ENCODE data around the gene RFTN1.
"Not testable (repeated sequence)": the region's sequence is repeated elsewhere in the genome, so short reads cannot be mapped to it uniquely, and the experiment has no call there.

Gene RFTN1

DNA sequence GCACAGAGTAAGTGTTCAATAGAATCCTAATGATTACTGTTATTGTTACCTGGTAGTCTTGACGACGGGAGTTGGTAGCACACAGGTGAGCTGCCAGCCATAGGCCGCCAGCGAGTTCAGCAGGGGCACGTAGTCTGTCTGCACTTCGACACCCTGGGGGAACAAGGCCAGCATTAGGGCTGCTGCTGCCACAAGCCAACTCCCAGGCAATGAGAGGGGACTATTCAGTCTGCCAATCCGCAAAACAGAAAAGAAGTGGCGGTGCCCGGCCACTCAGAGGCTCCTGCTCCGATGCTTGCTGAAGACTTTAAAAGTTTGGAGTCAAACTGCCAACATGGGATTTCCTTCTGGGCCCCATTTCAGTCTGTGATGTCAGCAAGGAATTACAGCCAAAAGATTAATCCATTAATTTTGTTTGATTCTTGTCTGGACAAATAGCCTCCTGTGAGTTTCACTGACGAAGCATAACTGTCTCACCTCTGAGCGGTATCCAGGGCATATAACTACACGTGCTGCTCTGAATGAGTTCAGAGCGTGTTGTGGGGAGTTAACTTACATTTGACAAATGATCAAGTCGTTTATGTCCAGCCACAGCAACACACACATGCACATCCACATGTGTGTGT lies 186.7 kb downstream of the RFTN1 start:
- no peak for DNase-seq (ENCODE audit: low read depth)

DNA sequence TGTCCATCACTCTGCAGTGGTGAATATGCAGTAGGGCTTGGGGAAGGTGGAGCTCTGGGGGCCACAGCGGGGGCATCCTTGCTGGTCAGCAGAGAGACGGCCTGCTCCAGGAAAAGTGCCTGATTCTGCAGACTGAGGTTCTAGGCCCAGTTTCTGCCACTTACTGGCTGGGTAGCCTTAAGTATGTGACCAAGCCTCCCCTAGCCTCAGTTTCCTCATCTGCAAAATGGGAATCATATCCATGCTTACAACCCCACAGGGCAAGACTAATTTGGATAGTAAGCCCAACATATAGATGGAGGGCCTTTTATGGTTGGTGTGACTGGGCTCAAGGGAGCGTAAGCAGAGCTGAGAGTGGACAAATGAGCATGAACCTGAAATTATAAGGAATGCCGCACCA lies 187.6 kb downstream of the RFTN1 start:
- DNase-seq (ENCODE audit: low read depth), result no peak

DNA sequence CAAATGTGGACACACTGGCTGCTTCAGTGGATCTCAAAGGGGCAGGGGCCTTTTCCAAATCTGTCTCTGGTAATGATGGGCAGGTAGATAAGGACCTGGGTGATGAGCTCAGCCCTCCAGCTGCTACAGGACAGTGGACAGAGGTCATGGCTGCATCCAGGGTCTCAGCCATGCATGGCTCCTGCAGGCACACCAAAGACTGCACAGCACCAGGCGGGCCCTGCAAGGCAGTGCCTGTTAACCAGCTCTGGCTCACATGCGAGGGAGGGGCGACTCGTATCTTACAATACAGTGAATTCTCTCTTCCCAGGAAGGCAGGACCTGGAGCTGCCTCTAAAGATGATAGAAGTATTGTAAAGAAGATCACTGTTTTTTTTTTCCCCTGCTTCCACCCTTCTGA lies 189.8 kb downstream of the RFTN1 start:
- no peak for DNase-seq (ENCODE audit: low read depth)

DNA sequence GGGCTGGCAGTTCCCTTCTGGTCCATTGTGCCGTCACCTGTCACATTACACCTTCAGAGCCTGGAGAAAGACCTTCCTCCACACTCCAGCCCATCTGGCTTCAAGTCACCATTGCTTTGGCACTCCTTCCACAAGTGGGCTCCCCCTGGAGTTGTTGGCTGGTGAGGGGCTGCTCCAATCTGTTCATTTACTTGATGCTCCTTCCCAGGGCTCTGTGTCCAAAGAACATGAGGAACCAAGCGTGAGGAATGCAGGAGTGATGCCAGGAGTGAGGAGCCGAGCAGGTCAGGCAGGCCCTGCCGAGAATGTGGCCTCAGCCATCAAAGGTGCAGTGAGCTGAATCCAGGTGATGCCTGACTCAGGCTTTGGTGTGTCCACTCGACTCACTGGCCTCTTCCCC lies 191.3 kb downstream of the RFTN1 start:
- DNase-seq (ENCODE audit: low read depth), result no peak

DNA sequence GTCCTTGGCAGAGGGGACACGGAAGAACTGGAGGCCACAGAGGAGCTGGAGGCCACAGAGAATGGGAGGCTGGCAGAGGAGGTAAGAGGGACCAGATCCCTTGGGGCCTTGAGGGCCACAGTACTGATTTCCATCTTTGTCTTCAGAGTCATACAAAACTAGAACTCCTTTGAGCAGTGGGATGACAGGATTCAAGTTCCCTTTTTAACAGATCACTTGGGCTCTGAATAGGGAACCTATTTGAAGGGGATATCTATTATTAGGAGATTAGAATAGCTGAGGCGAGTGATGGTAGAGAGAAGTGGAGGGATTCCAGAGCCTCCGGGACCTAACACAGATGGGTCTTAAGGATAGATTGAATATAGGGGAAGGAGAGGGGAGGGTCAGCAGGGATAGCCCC lies 192.8 kb downstream of the RFTN1 start:
- DNase-seq (ENCODE audit: low read depth), result no peak

DNA sequence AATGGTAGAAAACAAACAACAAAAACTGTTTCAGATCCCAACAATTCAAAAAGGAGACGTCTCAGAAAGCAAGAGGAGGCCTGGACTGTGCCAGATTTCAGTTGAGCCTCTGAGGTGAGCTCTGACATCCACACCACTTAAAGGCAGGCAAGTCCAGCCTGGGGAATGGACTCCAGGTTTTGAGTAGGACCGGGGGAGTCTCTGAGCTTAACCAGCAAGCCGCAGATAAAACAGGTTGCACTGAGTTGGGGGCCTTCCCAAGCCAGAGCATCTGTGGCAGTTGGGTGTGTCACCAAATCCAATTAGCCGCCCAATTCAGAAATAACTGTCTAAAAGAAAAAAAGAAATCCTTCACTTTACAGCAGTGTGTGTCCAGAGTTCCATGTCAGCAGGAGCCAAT lies 193.8 kb downstream of the RFTN1 start:
- DNase-seq (ENCODE audit: low read depth), result no peak

DNA sequence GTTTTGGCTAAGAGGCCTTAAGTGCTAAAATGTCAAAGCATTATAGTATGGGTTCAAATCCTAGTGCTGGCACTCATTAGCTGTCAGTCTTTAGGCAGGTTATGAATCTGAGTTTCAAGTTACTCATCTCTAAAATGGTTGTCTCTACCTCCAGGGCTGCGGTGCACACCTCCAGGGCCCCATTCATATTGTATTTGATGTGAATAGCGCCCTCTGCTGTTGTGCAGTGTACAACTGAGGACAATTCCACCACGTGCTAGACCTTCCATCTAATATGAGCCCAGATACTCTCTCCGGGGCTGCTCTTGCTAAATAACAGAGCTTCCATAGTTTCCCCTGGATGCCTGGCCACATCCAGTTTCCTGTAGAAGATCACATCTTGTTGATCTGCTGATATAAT lies 194.2 kb downstream of the RFTN1 start:
- DNase-seq (ENCODE audit: low read depth), result peak; percentile 66

DNA sequence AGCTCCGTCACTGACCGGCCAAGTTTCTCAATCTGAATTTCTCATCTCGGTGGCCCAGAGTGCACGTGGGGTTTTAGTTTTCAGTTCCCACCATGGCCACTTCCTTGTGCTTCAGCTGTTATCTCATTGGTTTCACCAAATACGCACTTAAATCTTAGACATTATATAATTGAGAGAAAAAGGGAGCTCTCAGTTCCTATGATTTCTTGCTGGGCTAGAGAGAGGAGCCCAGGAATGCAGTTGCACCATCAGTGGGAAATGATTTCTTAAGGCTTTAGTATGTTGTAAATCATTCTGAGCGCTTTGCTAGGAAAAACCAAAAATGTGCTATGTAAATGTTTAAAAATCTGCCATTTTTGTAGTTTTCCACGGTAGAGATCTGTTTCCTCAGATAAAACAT lies 195.3 kb downstream of the RFTN1 start:
- DNase-seq (ENCODE audit: low read depth), result no peak

DNA sequence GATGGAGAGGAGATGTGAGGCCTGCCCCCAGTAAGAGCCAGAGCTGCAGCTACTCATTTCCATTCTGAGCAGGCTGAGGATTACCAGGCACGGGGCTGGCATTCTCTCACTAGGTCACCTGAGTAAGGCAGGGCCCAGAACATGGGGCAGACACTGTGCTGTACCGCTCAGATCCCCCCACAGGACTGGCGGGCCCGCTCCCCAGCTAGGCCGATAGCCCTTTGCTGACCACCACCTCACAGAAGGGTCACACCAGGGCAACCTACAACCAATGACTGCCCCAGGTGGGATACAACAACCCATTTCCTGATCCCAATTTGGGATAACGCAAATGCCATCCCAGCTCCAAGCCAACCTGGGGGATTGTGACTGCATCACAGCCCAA lies 195.9 kb downstream of the RFTN1 start:
- DNase-seq (ENCODE audit: low read depth), result no peak

DNA sequence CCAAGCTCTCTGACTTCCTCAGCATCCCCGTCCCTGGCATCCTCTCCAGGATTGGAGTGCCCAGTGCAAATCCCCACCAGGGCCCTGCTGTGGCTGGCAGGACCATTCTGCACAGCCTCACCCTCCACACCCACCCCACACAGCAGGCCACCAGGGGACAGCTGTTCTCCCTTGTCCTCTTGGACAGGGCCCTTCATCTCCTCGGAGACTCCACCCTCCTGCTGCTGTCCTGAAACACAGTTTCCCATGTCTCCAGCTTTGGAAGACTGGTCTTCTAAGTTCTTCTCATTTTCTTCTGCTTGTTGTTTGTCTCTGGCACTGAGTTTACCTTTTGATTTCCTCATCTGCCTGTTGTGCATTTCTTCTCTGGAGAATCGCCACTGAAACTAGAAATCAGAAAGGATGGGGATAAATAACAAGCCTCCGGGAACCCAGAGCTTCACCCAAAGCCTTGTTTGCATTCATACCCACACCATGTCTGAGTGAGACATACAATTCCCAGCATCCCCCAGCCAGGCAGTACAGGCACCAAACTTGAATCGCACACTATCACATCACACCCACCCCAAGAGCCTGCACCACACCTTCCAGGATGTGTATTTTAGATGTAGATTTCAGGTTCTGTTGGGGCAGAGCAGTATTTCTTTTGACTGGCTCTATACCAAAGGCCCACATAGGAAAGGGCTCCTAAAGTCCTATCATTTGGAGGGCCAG lies 196.5 kb downstream of the RFTN1 start:
- DNase-seq (ENCODE audit: low read depth), result no peak

DNA sequence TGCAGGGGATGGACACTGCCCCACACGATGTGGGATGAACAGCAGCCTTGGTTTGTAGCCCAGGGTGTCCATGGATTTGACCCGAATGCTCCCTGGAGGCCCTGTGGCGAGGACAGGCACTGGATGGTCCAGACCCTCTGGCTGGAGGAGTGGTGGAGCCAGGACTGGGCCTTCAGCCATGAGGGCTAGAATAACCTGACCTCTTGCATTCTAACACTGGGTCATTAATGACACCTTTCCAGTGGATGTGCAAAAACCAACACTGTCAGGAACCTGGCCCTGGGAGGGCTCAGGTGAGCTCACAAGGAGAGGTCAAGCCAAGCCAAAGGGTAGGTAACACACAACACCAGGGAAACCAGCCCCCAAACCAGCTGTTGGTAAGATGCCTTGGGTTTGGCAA lies 197.1 kb downstream of the RFTN1 start:
- no peak for DNase-seq (ENCODE audit: low read depth)

DNA sequence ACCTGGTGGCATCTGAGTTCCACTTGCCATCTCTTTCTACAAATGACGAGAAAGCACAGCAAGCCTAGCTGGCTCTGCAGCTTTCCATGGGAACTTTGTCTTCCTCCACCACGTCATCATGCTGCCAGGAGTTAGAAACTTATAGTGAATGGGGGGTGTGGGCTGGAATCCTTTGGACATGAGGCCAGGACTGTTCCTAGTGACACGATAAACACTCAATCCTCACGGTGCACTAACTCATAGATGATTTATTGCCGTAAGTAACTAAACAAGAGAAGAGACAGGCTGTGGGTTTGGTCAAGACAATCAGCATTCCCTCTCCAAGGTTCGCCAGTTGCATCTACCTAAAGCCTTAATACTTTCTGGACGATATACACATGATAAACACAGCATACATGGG lies 197.9 kb downstream of the RFTN1 start:
- DNase-seq (ENCODE audit: low read depth), result no peak

DNA sequence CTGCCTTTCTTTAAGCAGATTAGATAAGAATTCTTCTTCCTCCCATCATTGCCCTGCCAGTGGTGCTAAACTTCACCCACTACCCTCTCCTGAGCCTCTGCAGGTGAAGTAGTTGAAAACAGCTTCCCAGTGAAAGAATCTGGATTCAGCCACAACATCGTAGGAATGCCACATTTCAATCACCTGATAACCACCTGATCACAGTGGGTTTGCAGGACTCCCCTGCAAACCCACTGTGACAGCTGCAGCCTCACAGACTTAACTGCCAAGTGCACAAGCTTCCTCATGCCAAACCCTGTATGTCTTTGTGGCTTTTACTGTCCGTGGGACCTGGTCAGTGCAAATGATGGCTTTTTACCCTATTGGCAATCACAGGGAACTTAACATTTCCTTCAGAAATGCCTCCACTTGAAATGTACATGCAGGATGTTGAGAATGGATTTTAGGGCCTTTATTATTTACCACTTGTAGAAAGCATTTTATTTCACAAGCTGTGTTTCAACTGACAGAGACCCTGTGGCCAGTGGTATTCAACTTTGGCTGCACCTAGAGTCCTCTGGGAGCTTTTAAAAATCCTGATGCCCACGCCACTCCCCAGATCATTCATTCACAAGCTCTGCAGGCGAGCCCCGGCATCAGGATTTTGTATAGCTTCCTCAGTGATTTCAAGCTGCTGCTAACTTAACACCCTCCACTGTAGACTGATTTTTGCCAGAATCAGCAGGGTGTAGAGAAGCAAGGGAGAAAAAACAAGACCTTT lies 199.4 kb downstream of the RFTN1 start:
- DNase-seq (ENCODE audit: low read depth), result no peak

DNA sequence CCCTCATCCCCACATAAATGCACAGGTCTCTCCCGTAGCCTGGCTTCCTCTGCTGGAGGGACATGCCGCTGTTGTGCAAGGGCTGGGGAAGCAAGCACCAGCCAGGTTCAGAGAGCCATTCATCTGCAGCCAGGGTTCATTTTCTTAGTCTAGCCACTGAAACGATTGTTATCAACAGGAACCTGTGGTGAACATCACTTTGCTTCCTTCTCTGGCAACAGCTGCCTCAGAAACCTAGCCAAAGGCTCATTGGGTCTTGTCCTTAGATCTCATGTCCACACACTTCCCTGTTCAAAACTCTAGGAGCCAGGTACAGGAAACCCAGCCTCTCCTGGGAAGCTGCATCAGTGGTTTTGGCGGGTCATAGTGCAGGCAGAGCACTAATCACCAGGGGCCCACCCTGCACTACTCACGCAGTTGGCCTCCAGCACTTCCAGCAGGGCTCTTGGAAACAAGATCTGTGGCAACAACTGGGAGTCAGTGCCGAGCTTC lies 201.5 kb downstream of the RFTN1 start:
- DNase-seq (ENCODE audit: low read depth), result no peak

DNA sequence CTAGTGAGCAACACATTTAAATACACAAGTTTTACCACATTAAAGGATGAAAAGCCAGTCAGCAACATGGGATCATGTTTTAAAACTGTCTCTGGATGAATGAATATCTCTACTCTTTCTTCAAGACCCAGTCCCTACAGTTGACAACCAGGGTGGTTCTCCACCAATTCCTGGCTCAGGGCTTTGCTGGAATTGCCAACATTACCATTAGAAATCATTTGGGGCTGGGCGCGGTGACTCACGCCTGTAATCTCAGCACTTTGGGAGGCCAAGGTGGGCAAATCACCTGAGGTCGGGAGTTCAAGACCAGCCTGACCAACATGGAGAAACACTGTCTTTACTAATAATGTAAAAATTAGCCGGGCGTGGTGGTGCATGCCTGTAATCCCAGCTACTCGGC lies 203.0 kb downstream of the RFTN1 start:
- not testable (repeated sequence) for DNase-seq (ENCODE audit: low read depth)

DNA sequence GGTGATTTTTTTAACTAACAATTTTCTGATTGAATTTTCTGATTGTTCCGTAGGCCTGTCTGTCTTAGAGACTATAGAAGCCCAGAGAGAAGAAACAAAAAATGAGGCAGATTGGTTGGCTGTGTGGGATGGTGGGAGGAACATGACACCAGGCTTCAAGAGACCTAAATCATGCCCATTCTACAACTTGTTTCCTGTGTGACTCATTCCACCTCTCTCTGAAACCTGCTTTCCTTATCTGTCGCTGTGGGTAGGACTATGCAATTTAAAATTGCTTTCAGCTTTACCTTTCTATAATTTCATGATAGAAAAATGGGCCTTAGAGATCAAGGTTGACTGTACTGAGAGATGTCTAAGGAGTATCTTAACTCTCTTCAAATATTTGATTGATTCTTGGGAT lies 203.9 kb downstream of the RFTN1 start:
- DNase-seq (ENCODE audit: low read depth), result peak; percentile 12

DNA sequence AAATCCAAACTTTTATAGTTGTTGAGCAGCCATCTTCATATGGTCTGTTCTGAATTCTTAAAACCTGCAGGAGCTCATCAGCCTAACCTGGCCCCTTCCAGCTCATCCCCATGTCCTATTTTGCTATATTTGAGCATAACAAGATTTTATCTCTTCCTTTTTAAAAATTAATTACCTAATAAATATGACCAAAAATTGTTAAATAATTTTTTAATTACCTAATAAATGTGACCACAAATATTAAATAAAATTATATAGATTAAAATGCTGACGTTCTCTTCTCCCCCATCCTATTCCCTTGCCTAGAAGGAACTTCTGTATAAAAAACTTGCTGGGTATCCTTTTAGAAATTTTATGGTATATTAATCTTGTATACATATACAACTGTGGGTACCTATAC lies 204.8 kb downstream of the RFTN1 start:
- no peak for DNase-seq (ENCODE audit: low read depth)

DNA sequence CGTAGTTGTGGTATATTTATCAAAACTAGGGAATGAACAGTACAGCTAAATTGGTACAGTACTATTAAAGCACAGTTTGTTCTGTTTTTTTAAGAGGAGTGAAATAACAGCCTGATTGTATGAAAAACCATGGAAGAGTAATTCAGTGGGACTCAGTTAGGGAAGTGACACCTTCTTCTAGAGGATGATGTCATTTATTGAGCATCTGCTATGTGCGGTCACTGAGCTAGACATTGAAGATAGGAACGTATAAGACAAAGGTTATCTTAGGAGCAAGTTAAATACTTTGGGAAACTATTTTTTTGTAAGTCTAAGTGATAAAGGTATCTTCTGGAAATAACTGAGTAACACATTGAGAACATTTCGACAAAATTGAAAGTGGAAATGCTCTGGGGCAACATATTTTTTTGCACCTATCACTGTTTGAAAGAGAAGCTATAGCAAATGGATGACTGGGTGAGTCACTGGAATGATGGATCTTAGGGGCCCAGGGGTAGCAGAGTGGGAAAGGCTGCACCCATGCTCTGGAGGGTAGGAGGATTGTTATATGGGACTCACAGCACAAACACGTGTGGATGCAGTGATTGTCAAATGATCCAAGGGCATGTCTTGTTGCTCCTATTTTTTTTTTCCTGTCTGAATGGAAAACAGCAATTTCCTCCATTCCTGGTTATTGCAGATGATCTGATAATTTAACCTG lies 205.5 kb downstream of the RFTN1 start:
- no peak for DNase-seq (ENCODE audit: low read depth)

DNA sequence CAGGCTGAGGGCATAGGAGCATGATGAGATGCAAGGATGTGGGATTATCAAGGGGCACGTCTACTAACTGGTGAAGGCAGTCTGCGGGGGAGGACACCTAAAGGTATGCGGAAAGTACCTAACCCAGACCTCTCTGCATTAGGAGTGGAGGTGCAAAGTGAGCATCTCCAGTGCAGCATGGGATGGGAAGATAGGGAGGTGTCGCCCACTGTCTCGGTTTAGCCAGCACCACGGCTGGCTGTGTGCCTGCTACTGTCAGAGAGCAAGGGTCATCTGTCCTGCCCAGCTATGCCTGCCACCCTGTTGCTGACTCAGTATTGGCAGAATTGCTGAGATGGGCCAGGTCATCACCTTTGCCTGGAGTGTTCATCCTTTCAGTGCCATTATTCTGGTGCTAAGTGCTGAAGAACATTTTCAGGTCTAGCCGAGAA lies 208.4 kb downstream of the RFTN1 start:
- DNase-seq (ENCODE audit: low read depth), result peak; percentile 25

DNA sequence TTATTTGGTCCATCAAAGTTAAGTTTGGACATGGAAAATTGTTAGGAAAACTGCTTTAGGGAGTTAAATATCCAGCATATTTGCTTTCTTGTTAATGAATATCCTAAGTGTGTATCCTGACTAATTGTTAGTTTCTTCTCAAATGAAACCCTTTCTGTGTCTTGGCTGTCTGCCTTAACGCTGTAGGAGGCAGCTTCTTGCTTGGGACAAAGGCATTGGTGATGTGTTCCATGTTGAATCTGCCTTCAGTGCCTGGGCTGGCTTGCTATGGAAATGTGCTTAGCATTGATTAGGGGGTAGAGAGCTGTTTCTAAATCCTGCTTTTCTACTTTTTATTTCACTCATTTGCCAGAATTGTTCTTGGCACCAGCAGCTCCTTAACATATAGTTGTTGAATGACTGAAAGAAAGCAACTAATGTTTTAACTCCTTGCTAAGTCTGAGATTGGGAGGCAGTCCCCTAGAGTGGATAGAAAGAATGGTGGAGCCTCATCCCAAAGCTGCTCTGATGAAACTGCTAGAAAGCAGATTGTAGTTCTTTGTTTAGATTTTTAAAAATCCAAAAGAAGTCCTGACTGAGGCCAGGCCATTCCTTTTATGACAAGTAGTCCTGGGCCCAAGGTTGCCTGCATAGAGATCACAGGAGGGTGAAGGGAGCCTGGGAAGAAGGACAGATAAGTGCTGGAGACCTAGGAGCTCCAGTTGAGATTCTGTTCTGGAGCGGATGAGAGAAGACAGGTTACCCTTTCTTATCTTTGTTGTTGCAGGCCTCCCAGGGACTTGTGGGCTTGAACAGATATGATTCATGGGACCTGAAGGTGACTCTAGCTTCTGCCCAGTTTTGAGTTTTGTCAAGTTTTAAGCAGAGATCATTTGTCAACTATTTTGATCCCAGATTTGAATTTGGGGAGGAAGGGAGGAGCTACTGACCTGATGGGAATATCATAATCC lies 209.2 kb downstream of the RFTN1 start:
- no peak for DNase-seq (ENCODE audit: low read depth)

DNA sequence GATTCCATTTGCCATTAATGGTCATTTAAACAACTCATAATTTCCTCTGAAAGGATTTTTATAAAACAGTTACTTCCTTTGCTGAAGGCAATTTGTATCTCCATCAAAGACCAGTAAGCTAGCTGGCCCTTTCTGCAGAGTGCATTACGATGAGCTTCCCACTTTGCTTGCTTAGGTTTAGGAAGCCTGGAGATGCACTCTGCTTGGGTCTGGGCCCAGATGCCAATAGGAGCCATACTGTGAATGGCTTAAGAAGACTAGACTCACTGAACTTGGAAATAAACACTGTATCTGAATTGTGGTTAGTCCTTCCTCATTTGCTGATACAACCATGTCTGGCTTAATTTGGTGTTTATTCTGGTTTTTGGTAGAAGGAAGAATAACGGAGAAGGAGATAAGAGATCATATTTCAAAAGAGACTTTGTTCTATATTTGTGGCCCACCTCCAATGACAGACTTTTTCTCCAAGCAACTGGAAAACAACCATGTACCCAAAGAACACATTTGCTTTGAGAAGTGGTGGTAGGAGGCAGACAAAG lies 210.4 kb downstream of the RFTN1 start:
- DNase-seq (ENCODE audit: low read depth), result no peak

Measured in stimulated activated CD8-positive, alpha-beta memory T cell treated with anti-CD3 and anti-CD28 coated beads, Interleukin-4, amount 100 ng/mL, for 24 hours (primary cell).